HepG2 (cell line): Measurements from ENCODE around the gene EPB41L5. TPM values are rescaled to one million over a fixed set of nuclear protein-coding genes. Genes with fewer than 3 reads are reported as not detected.

ENCODE experiments used
- ATAD3A ChIP-seq: sonication (generic); formaldehyde crosslinking; IDR thresholded peaks from 2 replicates; pipeline ENCODE4 v1.4.0; 2020; ENCODE audit warnings: missing genetic modification reagents
- BCL3 ChIP-seq: sonication (generic); formaldehyde crosslinking; IDR thresholded peaks from 2 replicates; pipeline ENCODE4 v1.5.1; 2020; ENCODE audit warnings: mild to moderate bottlenecking, missing genetic modification reagents, moderate library complexity
- CBX2 ChIP-seq, 2 experiments: fragments of 200-600 bp in 1 of 2; sonication (generic); formaldehyde crosslinking in 1 of 2; IDR thresholded peaks; 2 replicates each; pipeline versions ENCODE4 v1.7.0 to v1.8.1; 2018 to 2022; ENCODE audit warnings: low read depth in 2 of 2, low read length in 1 of 2, mild to moderate bottlenecking in 1 of 2, missing genetic modification reagents in 1 of 2
- DNMT1 ChIP-seq: sonication (generic); formaldehyde crosslinking; IDR thresholded peaks from 2 replicates; pipeline ENCODE4 v1.5.1; 2020; ENCODE audit warnings: mild to moderate bottlenecking, missing genetic modification reagents
- ISX ChIP-seq: sonication (generic); formaldehyde crosslinking; conservative IDR thresholded peaks from 2 replicates; pipeline ENCODE4 v1.5.0; 2020; ENCODE audit warnings: missing genetic modification reagents
- JDP2 ChIP-seq: sonication (generic); formaldehyde crosslinking; IDR thresholded peaks from 2 replicates; pipeline ENCODE4 v1.8.1; 2022; ENCODE audit warnings: missing genetic modification reagents, borderline replicate concordance
- MBD4 ChIP-seq: IDR thresholded peaks from 2 replicates; pipeline ENCODE4 v1.6.1; 2012; ENCODE audit warnings: low read length, inconsistent platforms, borderline replicate concordance
- NCOA1 ChIP-seq: sonication (generic); formaldehyde crosslinking; IDR thresholded peaks from 2 replicates; pipeline ENCODE4 v1.9.0; 2021; ENCODE audit warnings: missing genetic modification reagents
- PTBP1 ChIP-seq: fragments of 200-400 bp; formaldehyde crosslinking; IDR thresholded peaks from 2 replicates; pipeline ENCODE4 v1.6.1; 2018; ENCODE audit warnings: low read length, low read depth; ENCODE audit not compliant: poor library complexity, severe bottlenecking
- TSC22D2 ChIP-seq: sonication (generic); formaldehyde crosslinking; IDR thresholded peaks from 2 replicates; pipeline ENCODE4 v1.5.1; 2020; ENCODE audit warnings: missing genetic modification reagents, mild to moderate bottlenecking, borderline replicate concordance
- U2AF2 ChIP-seq: fragments of 200-400 bp; formaldehyde crosslinking; IDR thresholded peaks from 2 replicates; pipeline ENCODE4 v1.6.1; 2017; ENCODE audit warnings: low read depth, mild to moderate bottlenecking, low read length
- ZNF136 ChIP-seq: sonication (generic); formaldehyde crosslinking; IDR thresholded peaks from 2 replicates; pipeline ENCODE4 v1.8.1; 2022; ENCODE audit warnings: low read depth, mild to moderate bottlenecking, moderate library complexity, missing genetic modification reagents
- ZNF34 ChIP-seq: sonication (generic); formaldehyde crosslinking; IDR thresholded peaks from 2 replicates; pipeline ENCODE4 v1.4.0; 2020; ENCODE audit warnings: mild to moderate bottlenecking, missing genetic modification reagents, borderline replicate concordance
- ZNF432 ChIP-seq: sonication (generic); formaldehyde crosslinking; IDR thresholded peaks from 2 replicates; pipeline ENCODE4 v1.5.0; 2020; ENCODE audit warnings: missing genetic modification reagents, mild to moderate bottlenecking, borderline replicate concordance
- ZNF556 ChIP-seq: sonication (generic); formaldehyde crosslinking; IDR thresholded peaks from 2 replicates; pipeline ENCODE4 v1.4.0; 2020; ENCODE audit warnings: mild to moderate bottlenecking, missing genetic modification reagents, borderline replicate concordance
- ZNF615 ChIP-seq: sonication (generic); formaldehyde crosslinking; IDR thresholded peaks from 2 replicates; pipeline ENCODE4 v1.5.0; 2020; ENCODE audit warnings: mild to moderate bottlenecking, missing genetic modification reagents, borderline replicate concordance
- ZZZ3 ChIP-seq: sonication (generic); formaldehyde crosslinking; IDR thresholded peaks from 2 replicates; pipeline ENCODE4 v1.4.0; 2020; ENCODE audit warnings: missing genetic modification reagents, mild to moderate bottlenecking, borderline replicate concordance
- polyA plus RNA-seq, 8 experiments: library from polyadenylated mRNA; depleted of rRNA in 3 of 8; stranded (reverse) in 7 of 8; unstranded in 1 of 8; fragments of >200 nt; fragmentation: Illumina TruSeq in 4 of 8; extraction: Trizol in 4 of 8; gene quantifications; 2 replicates each; pipeline versions ENCODE4 v1.2.1 to v1.2.3, GENCODE V29; 2011 to 2016; ENCODE audit warnings: low read depth in 4 of 8, missing spikeins in 1 of 8, mixed read lengths in 1 of 8; ENCODE audit not compliant: insufficient read depth in 1 of 8
- total RNA-seq, 5 experiments: library from RNA; depleted of rRNA; stranded (reverse); fragments of >200 nt; fragmentation: Illumina TruSeq; extraction: Trizol; gene quantifications; 2 replicates each; pipeline ENCODE4 v1.2.3, GENCODE V29; 2016; ENCODE audit warnings: low read depth in 1 of 5
- TF ChIP-seq, protein P1 (sequence below): sonication (generic); formaldehyde crosslinking; IDR thresholded peaks from 2 replicates; pipeline ENCODE4 v1.8.0; 2023; ENCODE audit warnings: mild to moderate bottlenecking, missing genetic modification reagents
- TF ChIP-seq, protein P2 (sequence below): IDR thresholded peaks from 2 replicates; pipeline ENCODE4 v1.6.1; 2016; ENCODE audit warnings: control low read depth
- TF ChIP-seq, protein P3 (sequence below): sonication (generic); formaldehyde crosslinking; IDR thresholded peaks from 2 replicates; pipeline ENCODE4 v1.4.0; 2020; ENCODE audit warnings: mild to moderate bottlenecking, missing genetic modification reagents
- TF ChIP-seq, protein P4 (sequence below): IDR thresholded peaks from 2 replicates; pipeline ENCODE4 v1.4.0; 2020; ENCODE audit warnings: mild to moderate bottlenecking, missing genetic modification reagents

EPB41L5 gene
- total and polyA plus RNA-seq, 2 of the 13 experiments (the other 11 are each of a cell fraction or from before 2014, with no cell fraction given), result 40.5 to 47.5 TPM

DNA sequence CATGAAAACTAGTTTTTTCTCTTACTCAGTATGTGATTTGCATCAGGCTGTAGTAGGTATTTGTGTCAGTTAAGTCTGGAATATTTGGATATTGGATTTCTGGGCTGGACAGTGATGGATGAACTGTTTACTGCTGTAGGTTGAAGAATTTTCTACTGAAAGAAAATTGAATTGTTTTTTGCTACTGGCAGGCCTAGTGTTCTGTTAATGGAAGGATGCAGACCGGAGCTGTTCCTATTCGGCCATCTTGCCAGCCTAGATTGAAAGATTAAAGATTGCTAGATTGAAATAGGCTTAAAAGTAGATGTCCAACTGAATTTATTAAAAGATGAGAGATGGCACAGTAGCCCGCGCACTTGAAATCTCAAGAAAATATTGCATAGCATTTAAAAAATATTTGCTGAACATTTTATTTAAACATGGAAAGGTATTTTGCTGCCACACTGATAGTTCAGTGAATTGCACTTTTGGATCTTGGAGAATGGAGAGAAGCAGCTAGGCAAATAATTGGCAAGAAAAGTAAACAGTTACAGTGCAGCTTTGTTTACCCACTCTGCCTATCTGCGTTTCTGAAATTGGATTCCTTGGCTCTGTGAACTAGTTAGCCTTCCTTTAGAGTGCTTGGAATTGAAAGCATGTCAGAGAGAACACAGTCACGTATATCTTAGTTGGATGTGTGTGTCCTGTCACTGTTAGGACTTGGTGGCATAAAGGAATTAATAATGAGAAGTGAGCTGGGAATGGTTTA is 54.1 kb downstream of the EPB41L5 start (continued):
- TF ChIP-seq BCL3 (CRISPR knock-in tag), result no peak
- TF ChIP-seq JDP2, result no peak
- no peak for TF ChIP-seq ATAD3A (CRISPR knock-in tag)
- no peak for TF ChIP-seq DNMT1 (CRISPR knock-in tag)
- no peak for TF ChIP-seq ZNF432
- peak; percentile 63; the same call in 1 of the 2 replicates for TF ChIP-seq ZNF556
- no peak for TF ChIP-seq ISX (CRISPR knock-in tag)
- TF ChIP-seq, protein P1, sequence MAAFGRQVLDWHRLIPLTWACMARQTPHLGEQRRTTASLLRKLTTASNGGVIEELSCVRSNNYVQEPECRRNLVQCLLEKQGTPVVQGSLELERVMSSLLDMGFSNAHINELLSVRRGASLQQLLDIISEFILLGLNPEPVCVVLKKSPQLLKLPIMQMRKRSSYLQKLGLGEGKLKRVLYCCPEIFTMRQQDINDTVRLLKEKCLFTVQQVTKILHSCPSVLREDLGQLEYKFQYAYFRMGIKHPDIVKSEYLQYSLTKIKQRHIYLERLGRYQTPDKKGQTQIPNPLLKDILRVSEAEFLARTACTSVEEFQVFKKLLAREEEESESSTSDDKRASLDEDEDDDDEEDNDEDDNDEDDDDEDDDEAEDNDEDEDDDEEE, result no peak
- TF ChIP-seq, protein P2, sequence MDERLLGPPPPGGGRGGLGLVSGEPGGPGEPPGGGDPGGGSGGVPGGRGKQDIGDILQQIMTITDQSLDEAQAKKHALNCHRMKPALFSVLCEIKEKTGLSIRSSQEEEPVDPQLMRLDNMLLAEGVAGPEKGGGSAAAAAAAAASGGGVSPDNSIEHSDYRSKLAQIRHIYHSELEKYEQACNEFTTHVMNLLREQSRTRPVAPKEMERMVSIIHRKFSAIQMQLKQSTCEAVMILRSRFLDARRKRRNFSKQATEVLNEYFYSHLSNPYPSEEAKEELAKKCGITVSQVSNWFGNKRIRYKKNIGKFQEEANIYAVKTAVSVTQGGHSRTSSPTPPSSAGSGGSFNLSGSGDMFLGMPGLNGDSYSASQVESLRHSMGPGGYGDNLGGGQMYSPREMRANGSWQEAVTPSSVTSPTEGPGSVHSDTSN (CRISPR knock-in tag), result 0 out of 2 replicates have a peak, but pooled peaks have one; percentile 12
- no peak for TF ChIP-seq CBX2 (IDR thresholded peaks at IDR 0.05; ENCODE audit: low read depth, low read length)
- no peak for TF ChIP-seq CBX2 (CRISPR knock-in tag; IDR thresholded peaks at IDR 0.05; ENCODE audit: low read depth)
- no peak for TF ChIP-seq PTBP1
- TF ChIP-seq, protein P3, sequence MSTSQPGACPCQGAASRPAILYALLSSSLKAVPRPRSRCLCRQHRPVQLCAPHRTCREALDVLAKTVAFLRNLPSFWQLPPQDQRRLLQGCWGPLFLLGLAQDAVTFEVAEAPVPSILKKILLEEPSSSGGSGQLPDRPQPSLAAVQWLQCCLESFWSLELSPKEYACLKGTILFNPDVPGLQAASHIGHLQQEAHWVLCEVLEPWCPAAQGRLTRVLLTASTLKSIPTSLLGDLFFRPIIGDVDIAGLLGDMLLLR (CRISPR knock-in tag), result no peak
- no peak for TF ChIP-seq U2AF2
- TF ChIP-seq TSC22D2, result peak; percentile 76; the same call in 1 of the 2 replicates
- no peak for TF ChIP-seq ZNF34 (CRISPR knock-in tag)
- TF ChIP-seq ZNF136, result peak; percentile 76; the same call in 1 of the 2 replicates
- TF ChIP-seq, protein P4, sequence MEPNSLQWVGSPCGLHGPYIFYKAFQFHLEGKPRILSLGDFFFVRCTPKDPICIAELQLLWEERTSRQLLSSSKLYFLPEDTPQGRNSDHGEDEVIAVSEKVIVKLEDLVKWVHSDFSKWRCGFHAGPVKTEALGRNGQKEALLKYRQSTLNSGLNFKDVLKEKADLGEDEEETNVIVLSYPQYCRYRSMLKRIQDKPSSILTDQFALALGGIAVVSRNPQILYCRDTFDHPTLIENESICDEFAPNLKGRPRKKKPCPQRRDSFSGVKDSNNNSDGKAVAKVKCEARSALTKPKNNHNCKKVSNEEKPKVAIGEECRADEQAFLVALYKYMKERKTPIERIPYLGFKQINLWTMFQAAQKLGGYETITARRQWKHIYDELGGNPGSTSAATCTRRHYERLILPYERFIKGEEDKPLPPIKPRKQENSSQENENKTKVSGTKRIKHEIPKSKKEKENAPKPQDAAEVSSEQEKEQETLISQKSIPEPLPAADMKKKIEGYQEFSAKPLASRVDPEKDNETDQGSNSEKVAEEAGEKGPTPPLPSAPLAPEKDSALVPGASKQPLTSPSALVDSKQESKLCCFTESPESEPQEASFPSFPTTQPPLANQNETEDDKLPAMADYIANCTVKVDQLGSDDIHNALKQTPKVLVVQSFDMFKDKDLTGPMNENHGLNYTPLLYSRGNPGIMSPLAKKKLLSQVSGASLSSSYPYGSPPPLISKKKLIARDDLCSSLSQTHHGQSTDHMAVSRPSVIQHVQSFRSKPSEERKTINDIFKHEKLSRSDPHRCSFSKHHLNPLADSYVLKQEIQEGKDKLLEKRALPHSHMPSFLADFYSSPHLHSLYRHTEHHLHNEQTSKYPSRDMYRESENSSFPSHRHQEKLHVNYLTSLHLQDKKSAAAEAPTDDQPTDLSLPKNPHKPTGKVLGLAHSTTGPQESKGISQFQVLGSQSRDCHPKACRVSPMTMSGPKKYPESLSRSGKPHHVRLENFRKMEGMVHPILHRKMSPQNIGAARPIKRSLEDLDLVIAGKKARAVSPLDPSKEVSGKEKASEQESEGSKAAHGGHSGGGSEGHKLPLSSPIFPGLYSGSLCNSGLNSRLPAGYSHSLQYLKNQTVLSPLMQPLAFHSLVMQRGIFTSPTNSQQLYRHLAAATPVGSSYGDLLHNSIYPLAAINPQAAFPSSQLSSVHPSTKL (CRISPR knock-in tag), result peak; percentile 100
- TF ChIP-seq ZZZ3 (CRISPR knock-in tag), result no peak
- no peak for TF ChIP-seq NCOA1
- peak; percentile 84; the same call in 1 of the 2 replicates for TF ChIP-seq MBD4
- no peak; the same call in 1 of the 2 replicates for TF ChIP-seq ZNF615 (CRISPR knock-in tag)
